ENCODE results near the gene NAXD.
"Not testable (repeated sequence)": the region's sequence is repeated elsewhere in the genome, so short reads cannot be mapped to it uniquely, and the experiment has no call there.

The NAXD gene

GRCh38 chr13:110669036-110669435 lies 53.7 kb downstream of the NAXD start:
- no peak for DNase-seq

GRCh38 chr13:110669814-110670213 lies 54.5 kb downstream of the NAXD start:
- not testable (repeated sequence) for DNase-seq

GRCh38 chr13:110676595-110677587 lies 61.5 kb downstream of the NAXD start:
- no peak for DNase-seq

GRCh38 chr13:110677731-110678545 lies 62.6 kb downstream of the NAXD start:
- no peak for DNase-seq

- DNase-seq, result peak in 1 of 2 experiments; percentile 11
Observed at GRCh38 chr13:110680852-110681251, 65.5 kb downstream of the NAXD start.

- DNase-seq, result no peak
Observed at GRCh38 chr13:110681868-110682550, 66.7 kb downstream of the NAXD start.

GRCh38 chr13:110682746-110683145 lies 67.4 kb downstream of the NAXD start:
- DNase-seq, result no peak

- peak in 1 of 2 experiments; percentile 6 for DNase-seq
Observed at GRCh38 chr13:110683203-110683883, 68.0 kb downstream of the NAXD start.

GRCh38 chr13:110683921-110684320 lies 68.6 kb downstream of the NAXD start:
- no peak for DNase-seq

- DNase-seq, result no peak
Observed at GRCh38 chr13:110684388-110685056, 69.2 kb downstream of the NAXD start.

GRCh38 chr13:110685305-110686020 lies 70.1 kb downstream of the NAXD start:
- no peak for DNase-seq

GRCh38 chr13:110687736-110688135 lies 72.4 kb downstream of the NAXD start:
- DNase-seq, result no peak

- DNase-seq, result no peak
Observed at GRCh38 chr13:110689041-110689440, 73.7 kb downstream of the NAXD start.
